Calu3 (cell line): Measurements from ENCODE around the gene GRIK1. TPM values are rescaled to one million over a fixed set of nuclear protein-coding genes. Genes with fewer than 3 reads are reported as not detected.

Experiments used
- BruUV-seq: library from RNA; stranded (reverse); fragments of 400-500 nt; replicated peaks from 2 replicates; lab custom pipeline; 2021; lab: Mats Ljungman, UMichigan
- CTCF ChIA-PET: fragments of 300-600 bp; sonication (Branson Sonifier 250); formaldehyde crosslinking; loops from one replicate; lab custom pipeline; 2022; ENCODE audit warnings: antibody characterized with exemption; lab: Charles Lee
- DNase-seq: peaks from one replicate; pipeline ENCODE4 v3.0.0; 2022
- H3K27ac Mint-ChIP-seq: one replicate; pipeline ENCODE4 v1.8.0; 2022; ENCODE audit warnings: mixed read lengths; ENCODE audit not compliant: unreplicated experiment
- H3K27me3 Mint-ChIP-seq: one replicate; pipeline ENCODE4 v1.8.0; 2022; ENCODE audit warnings: mixed read lengths; ENCODE audit not compliant: unreplicated experiment
- H3K36me3 Mint-ChIP-seq: one replicate; pipeline ENCODE4 v1.8.0; 2022; ENCODE audit warnings: mild to moderate bottlenecking, moderate library complexity, mixed read lengths; ENCODE audit not compliant: insufficient read depth, unreplicated experiment
- H3K4me1 Mint-ChIP-seq: one replicate; pipeline ENCODE4 v1.8.0; 2022; ENCODE audit warnings: mild to moderate bottlenecking, low read depth, mixed read lengths; ENCODE audit not compliant: unreplicated experiment
- H3K4me3 Mint-ChIP-seq: one replicate; pipeline ENCODE4 v1.8.0; 2022; ENCODE audit warnings: mild to moderate bottlenecking, low read depth, moderate library complexity, mixed read lengths; ENCODE audit not compliant: unreplicated experiment
- H3K9me3 Mint-ChIP-seq: one replicate; pipeline ENCODE4 v1.8.0; 2022; ENCODE audit warnings: low read depth, mixed read lengths; ENCODE audit not compliant: unreplicated experiment
- intact Hi-C: fragments of 100-400 bp; cut with micrococcal nuclease; formaldehyde crosslinking; loops from one replicate; pipeline ENCODE4 v1.10.0; 2022; ENCODE audit not compliant: unreplicated experiment
- total RNA-seq: library from RNA; stranded (reverse); gene quantifications from 2 replicates; pipeline ENCODE4 v1.2.3, GENCODE V29; 2022
- TF ChIP-seq, protein P1 (sequence below): fragments of 200-600 bp; IDR thresholded peaks from one replicate; pipeline ENCODE4 v1.8.0; 2022; ENCODE audit warnings: antibody characterized with exemption; ENCODE audit not compliant: unreplicated experiment

The GRIK1 gene
- total RNA-seq, 1 experiment from 2014 or later, result not detected

DNA sequence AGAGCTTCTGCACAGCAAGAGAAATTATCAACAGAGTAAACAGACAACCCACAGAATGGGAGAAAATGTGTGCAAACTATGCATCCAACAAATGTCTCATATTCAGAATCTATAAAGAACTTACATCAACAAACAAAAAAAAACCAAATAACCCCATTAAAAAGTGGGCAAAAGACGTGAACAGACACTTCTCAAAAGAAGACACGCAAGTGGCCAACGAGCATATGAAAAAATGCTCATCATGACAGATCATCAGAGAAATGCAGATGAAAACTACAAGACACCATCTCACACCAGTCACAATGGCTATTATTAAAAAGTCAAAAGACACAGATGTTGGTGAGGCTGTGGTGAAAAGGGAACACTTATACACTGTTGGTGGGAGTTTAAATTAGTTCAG, 257.0 kb downstream of the GRIK1 start:
- no peak for DNase-seq
- no peak overlapping the region for H3K27ac Mint-ChIP-seq
- no peaks in the 10 kb centered on the region for H3K4me1 Mint-ChIP-seq
- CTCF ChIA-PET, result no interaction called here
- no peaks in the 10 kb centered on the region for H3K27me3 Mint-ChIP-seq
- TF ChIP-seq, protein P1, sequence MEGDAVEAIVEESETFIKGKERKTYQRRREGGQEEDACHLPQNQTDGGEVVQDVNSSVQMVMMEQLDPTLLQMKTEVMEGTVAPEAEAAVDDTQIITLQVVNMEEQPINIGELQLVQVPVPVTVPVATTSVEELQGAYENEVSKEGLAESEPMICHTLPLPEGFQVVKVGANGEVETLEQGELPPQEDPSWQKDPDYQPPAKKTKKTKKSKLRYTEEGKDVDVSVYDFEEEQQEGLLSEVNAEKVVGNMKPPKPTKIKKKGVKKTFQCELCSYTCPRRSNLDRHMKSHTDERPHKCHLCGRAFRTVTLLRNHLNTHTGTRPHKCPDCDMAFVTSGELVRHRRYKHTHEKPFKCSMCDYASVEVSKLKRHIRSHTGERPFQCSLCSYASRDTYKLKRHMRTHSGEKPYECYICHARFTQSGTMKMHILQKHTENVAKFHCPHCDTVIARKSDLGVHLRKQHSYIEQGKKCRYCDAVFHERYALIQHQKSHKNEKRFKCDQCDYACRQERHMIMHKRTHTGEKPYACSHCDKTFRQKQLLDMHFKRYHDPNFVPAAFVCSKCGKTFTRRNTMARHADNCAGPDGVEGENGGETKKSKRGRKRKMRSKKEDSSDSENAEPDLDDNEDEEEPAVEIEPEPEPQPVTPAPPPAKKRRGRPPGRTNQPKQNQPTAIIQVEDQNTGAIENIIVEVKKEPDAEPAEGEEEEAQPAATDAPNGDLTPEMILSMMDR, result no peak
- no peaks in the 10 kb centered on the region for H3K9me3 Mint-ChIP-seq
- no TSS peak for BruUV-seq
- intact Hi-C loops, result no loop called here
- no peak overlapping the region for H3K4me3 Mint-ChIP-seq
- H3K36me3 Mint-ChIP-seq, result no peaks in the 10 kb centered on the region

DNA sequence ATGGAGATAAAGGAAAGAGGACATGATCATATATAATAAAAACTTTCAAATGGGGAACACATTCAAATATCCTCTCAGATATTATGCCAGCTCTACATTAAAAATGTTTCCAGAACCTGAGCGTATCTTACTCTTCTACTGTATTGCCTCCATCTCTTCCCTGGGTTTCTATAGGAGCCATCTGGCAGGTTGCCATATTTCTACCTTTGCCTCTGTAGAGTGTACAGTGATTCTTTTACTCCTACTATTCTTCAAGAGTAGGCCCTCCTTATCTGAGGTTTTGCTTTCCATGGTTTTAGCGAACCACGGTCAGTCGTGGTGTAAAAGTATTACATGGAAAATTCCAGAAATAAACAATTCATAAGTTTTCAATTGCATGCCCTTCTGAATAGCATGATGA, 259.5 kb downstream of the GRIK1 start:
- BruUV-seq, result no TSS peak
- Mint-ChIP-seq H3K4me1 (no peaks in the 10 kb centered on the region), H3K36me3 (no peaks in the 10 kb centered on the region), H3K4me3 (no peak overlapping the region), H3K27me3 (no peaks in the 10 kb centered on the region), H3K9me3 (no peaks in the 10 kb centered on the region), H3K27ac (no peak overlapping the region)
- no peak for DNase-seq
- TF ChIP-seq, protein P1, result no peak
- CTCF ChIA-PET, result no interaction called here
- intact Hi-C loops, result no loop called here

DNA sequence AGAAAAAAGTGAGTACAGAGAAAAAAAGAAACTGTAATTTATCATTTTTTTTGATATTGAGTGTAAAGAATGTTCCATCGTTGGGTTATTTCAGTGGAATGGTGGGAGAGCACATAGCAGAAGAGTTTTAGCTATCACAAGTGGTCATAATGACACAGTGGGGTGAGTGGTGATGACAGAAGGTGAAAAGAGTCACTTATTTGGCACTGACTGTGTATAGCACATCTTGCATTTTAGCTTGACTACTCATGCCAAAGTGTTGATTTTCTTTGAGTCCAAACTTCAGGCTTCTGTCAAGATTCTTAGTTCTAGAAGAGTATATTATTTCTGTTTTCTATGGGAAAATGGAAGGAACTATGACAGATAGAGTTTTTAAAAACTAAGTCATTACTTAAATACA, 261.2 kb downstream of the GRIK1 start:
- H3K4me3 Mint-ChIP-seq, result no peak overlapping the region
- no TSS peak for BruUV-seq
- CTCF ChIA-PET, result no interaction called here
- TF ChIP-seq, protein P1, result no peak
- intact Hi-C loops, result no loop called here
- H3K4me1 Mint-ChIP-seq, result no peaks in the 10 kb centered on the region
- no peaks in the 10 kb centered on the region for H3K27me3 Mint-ChIP-seq
- H3K9me3 Mint-ChIP-seq, result no peaks in the 10 kb centered on the region
- H3K36me3 Mint-ChIP-seq, result no peaks in the 10 kb centered on the region
- H3K27ac Mint-ChIP-seq, result no peak overlapping the region
- no peak for DNase-seq

DNA sequence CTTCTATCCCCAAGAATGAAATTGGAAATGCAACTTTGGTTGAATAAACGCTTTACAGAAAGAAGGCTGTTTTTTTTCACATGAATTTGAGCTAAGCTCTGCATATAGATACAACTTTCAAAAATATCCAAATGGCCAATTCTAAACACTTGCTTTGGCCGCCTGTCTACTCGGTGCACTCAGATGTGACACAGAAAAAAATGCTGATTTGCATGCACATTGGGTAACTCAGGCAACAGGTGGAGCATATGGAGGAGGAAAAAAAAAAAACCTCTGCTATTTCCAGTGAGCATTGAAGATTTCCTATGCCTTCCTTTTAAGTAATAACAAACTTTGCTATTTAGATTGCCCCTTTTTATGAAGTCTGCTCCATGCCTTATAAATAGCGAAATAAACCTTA, 262.5 kb downstream of the GRIK1 start:
- no peak overlapping the region for H3K4me3 Mint-ChIP-seq
- H3K27me3 Mint-ChIP-seq, result no peaks in the 10 kb centered on the region
- TF ChIP-seq, protein P1, result no peak
- intact Hi-C loops, result no loop called here
- no peaks in the 10 kb centered on the region for H3K4me1 Mint-ChIP-seq
- DNase-seq, result no peak
- H3K36me3 Mint-ChIP-seq, result no peaks in the 10 kb centered on the region
- no peak overlapping the region for H3K27ac Mint-ChIP-seq
- no peaks in the 10 kb centered on the region for H3K9me3 Mint-ChIP-seq
- BruUV-seq, result no TSS peak
- CTCF ChIA-PET, result no interaction called here
